Epithelial cell of proximal tubule (primary cell): ENCODE results near the gene MMP7. TPM values are rescaled to one million over a fixed set of nuclear protein-coding genes. Genes with fewer than 3 reads are reported as not detected.
A peak's percentile ranks its signal among the peaks of the same experiment; 100 is the strongest.

ENCODE experiments used
- DNase-seq: peaks from one replicate; pipeline ENCODE4 v3.0.0-alpha.2; 2011; ENCODE audit warnings: low read depth
- H3K4me3 ChIP-seq: 2 replicates; pipeline ENCODE4 v1.5.1; 2011; ENCODE audit warnings: low read depth, mild to moderate bottlenecking, low read length
- CTCF ChIP-seq: conservative IDR thresholded peaks from 2 replicates; pipeline ENCODE4 v1.5.1; 2012; ENCODE audit warnings: low read depth, mild to moderate bottlenecking, low read length
- total RNA-seq: library from RNA; depleted of rRNA; stranded (reverse); fragments of >200 nt; gene quantifications from 2 replicates; pipeline ENCODE4 v1.2.3, GENCODE V29; 2015

MMP7 gene
- 238 and 321 TPM in 2 replicates for total RNA-seq

GRCh38 chr11:102530558-102530957 is at the start of gene MMP7:
MMP7 (minus strand) TSS chr11:102530747; CDS start chr11:102530700, 47 bp downstream.
- H3K4me3 ChIP-seq = peak within 1 kb of the TSS; percentile 47
- TF ChIP-seq CTCF = no peak
- DNase-seq = peak; percentile 76

- TF ChIP-seq CTCF = no peak
- DNase-seq = no peak
- no peak overlapping the region for H3K4me3 ChIP-seq
Observed at GRCh38 chr11:102577723-102578122, 47.2 kb upstream of the MMP7 start.

- no peak for TF ChIP-seq CTCF
- DNase-seq = no peak
- H3K4me3 ChIP-seq = no peak overlapping the region
Observed at GRCh38 chr11:102577182-102577581, 46.6 kb upstream of the MMP7 start.

- no peak for TF ChIP-seq CTCF
- DNase-seq = no peak
- H3K4me3 ChIP-seq = no peak overlapping the region
Observed at GRCh38 chr11:102576350-102576749, 45.8 kb upstream of the MMP7 start.

GRCh38 chr11:102575012-102575411 is 44.5 kb upstream of the MMP7 start:
- no peak for TF ChIP-seq CTCF
- H3K4me3 ChIP-seq = no peak overlapping the region
- DNase-seq = no peak

GRCh38 chr11:102573851-102574250 is 43.3 kb upstream of the MMP7 start:
- DNase-seq = no peak
- TF ChIP-seq CTCF = no peak
- H3K4me3 ChIP-seq = no peak overlapping the region

- no peak for DNase-seq
- no peak overlapping the region for H3K4me3 ChIP-seq
- TF ChIP-seq CTCF = no peak
Observed at GRCh38 chr11:102572554-102573220, 42.1 kb upstream of the MMP7 start.
